GM12878 (cell line): ENCODE measurements around the gene PES1. TPM values are rescaled to one million over a fixed set of nuclear protein-coding genes. Genes with fewer than 3 reads are reported as not detected.

Source experiments
- ATAC-seq: fragments of 200-7000 bp; cut with Tn5 transposase; 3 replicates; pipeline ENCODE4 v1.9.1; 2020; ENCODE audit warnings: mild to moderate bottlenecking, moderate library complexity
- Bru-seq: library from RNA; stranded (reverse); fragments of 400-500 nt; gene quantifications from one replicate; lab custom pipeline; 2021; lab: Mats Ljungman, UMichigan
- BruChase-seq, 2 experiments: library from RNA; stranded (reverse); fragments of 400-500 nt; gene quantifications; one replicate each; lab custom pipeline; 2021; lab: Mats Ljungman, UMichigan
- BruUV-seq: library from RNA; stranded (reverse); fragments of 400-500 nt; replicated peaks from 2 replicates; lab custom pipeline; 2021; lab: Mats Ljungman, UMichigan
- CTCF ChIA-PET: fragments of 300-600 bp; sonication (Branson Sonifier 250); formaldehyde crosslinking; extraction: SDS; loops from one replicate; lab custom pipeline; 2021; ENCODE audit warnings: inconsistent platforms; lab: Yijun Ruan, JAX
- POLR2A ChIA-PET: fragments of 350-600 bp; formaldehyde crosslinking; extraction: SDS; loops from one replicate; lab custom pipeline; 2021; ENCODE audit warnings: inconsistent platforms; lab: Charles Lee
- RAD21 ChIA-PET: fragments of 300-600 bp; sonication (Branson Sonifier 250); formaldehyde crosslinking; loops from one replicate; lab custom pipeline; 2023; ENCODE audit warnings: antibody characterized with exemption; ENCODE audit not compliant: unreplicated experiment; lab: Charles Lee
- SMC1A ChIA-PET: fragments of 300-600 bp; sonication (Branson Sonifier 250); formaldehyde crosslinking; loops from one replicate; lab custom pipeline; 2023; ENCODE audit not compliant: unreplicated experiment, uncharacterized antibody; lab: Charles Lee
- DNase-seq: peaks from one replicate; pipeline ENCODE4 v3.0.0-alpha.2; 2011; ENCODE audit warnings: low read depth, low spot score
- FAIRE-seq: peaks from 3 replicates; lab custom pipeline; 2011; peaks lifted over from hg19 to GRCh38; lab: Jason Lieb, UNC
- H2AFZ ChIP-seq: 2 replicates; pipeline ENCODE4 v1.6.0; 2011; ENCODE audit warnings: low read depth, low read length, control low read depth; ENCODE audit not compliant: control insufficient read depth
- H3K27ac ChIP-seq: 2 replicates; pipeline ENCODE4 v1.5.1; 2011; ENCODE audit warnings: control low read depth; ENCODE audit not compliant: control insufficient read depth, insufficient read depth
- H3K27me3 ChIP-seq, 2 experiments: replicated peaks in 1 of 2; 2 replicates each; pipeline versions ENCODE4 v1.6.0 to v1.6.1; 2011; ENCODE audit warnings: low read length in 1 of 2; ENCODE audit not compliant: control insufficient read depth in 2 of 2, insufficient read depth in 2 of 2
- H3K36me3 ChIP-seq, 2 experiments: 2 replicates each; pipeline ENCODE4 v1.5.1; 2011; ENCODE audit warnings: low read length in 1 of 2; ENCODE audit not compliant: control insufficient read depth in 2 of 2, insufficient read depth in 2 of 2
- H3K4me1 ChIP-seq: 2 replicates; pipeline ENCODE4 v1.6.1; 2011; ENCODE audit warnings: mild to moderate bottlenecking, low read length, moderate library complexity, mixed read lengths; ENCODE audit not compliant: control insufficient read depth, insufficient read depth
- H3K4me2 ChIP-seq: 2 replicates; pipeline ENCODE4 v1.6.0; 2011; ENCODE audit warnings: control low read depth; ENCODE audit not compliant: control insufficient read depth, insufficient read depth
- H3K4me3 ChIP-seq: fragments of 200-600 bp; sonication (generic); 2 replicates; pipeline ENCODE4 v1.5.1; 2016
- H3K79me2 ChIP-seq: 2 replicates; pipeline ENCODE4 v1.6.0; 2011; ENCODE audit warnings: low read length; ENCODE audit not compliant: control insufficient read depth, insufficient read depth
- H3K9ac ChIP-seq: 2 replicates; pipeline ENCODE4 v1.8.0; 2011; ENCODE audit warnings: low read length, control low read depth, mixed read lengths; ENCODE audit not compliant: control insufficient read depth, insufficient read depth
- H3K9me3 ChIP-seq: replicated peaks from 3 replicates; pipeline ENCODE4 v1.5.1; 2011; ENCODE audit warnings: mild to moderate bottlenecking, low read length; ENCODE audit not compliant: control insufficient read depth, insufficient read depth
- H4K20me1 ChIP-seq: 2 replicates; pipeline ENCODE4 v1.6.0; 2011; ENCODE audit not compliant: control insufficient read depth, insufficient read depth
- ATF7 ChIP-seq: fragments of 450-650 bp; IDR thresholded peaks from 2 replicates; pipeline ENCODE4 v1.6.1; 2016; ENCODE audit warnings: low read depth, mild to moderate bottlenecking
- BMI1 ChIP-seq: fragments of 450-650 bp; IDR thresholded peaks from 2 replicates; pipeline ENCODE4 v1.6.1; 2016; ENCODE audit warnings: mild to moderate bottlenecking, moderate library complexity, borderline replicate concordance
- CREB1 ChIP-seq: IDR thresholded peaks from 2 replicates; pipeline ENCODE4 v1.6.1; 2012; ENCODE audit warnings: low read depth, mild to moderate bottlenecking, inconsistent platforms
- ELK1 ChIP-seq: IDR thresholded peaks from 2 replicates; pipeline ENCODE4 v1.6.1; 2012; ENCODE audit warnings: low read depth, low read length, improper control_type of control experiment
- FOXK2 ChIP-seq: fragments of 450-650 bp; IDR thresholded peaks from 2 replicates; pipeline ENCODE4 v1.6.1; 2017; ENCODE audit warnings: mild to moderate bottlenecking, moderate library complexity
- HCFC1 ChIP-seq: fragments of 150-350 bp; IDR thresholded peaks from 2 replicates; pipeline ENCODE4 v1.6.1; 2014; ENCODE audit warnings: low read length
- KAT2A ChIP-seq: conservative IDR thresholded peaks from 2 replicates; pipeline ENCODE4 v1.6.1; 2011; ENCODE audit warnings: low read depth, low read length; ENCODE audit not compliant: control insufficient read depth
- KLF5 ChIP-seq: fragments of 450-650 bp; IDR thresholded peaks from 2 replicates; pipeline ENCODE4 v1.6.1; 2014; ENCODE audit warnings: mild to moderate bottlenecking; ENCODE audit not compliant: partially characterized antibody
- NR2C1 ChIP-seq: fragments of 450-650 bp; IDR thresholded peaks from 2 replicates; pipeline ENCODE4 v1.6.1; 2017; ENCODE audit warnings: antibody characterized with exemption, mild to moderate bottlenecking, moderate library complexity
- SIX5 ChIP-seq: IDR thresholded peaks from 2 replicates; pipeline ENCODE4 v1.6.1; 2011; ENCODE audit warnings: mild to moderate bottlenecking, low read depth, low read length, moderate library complexity; ENCODE audit not compliant: severe bottlenecking
- SP1 ChIP-seq: IDR thresholded peaks from one replicate; pipeline ENCODE4 v1.6.1; 2011; ENCODE audit warnings: low read depth, low read length
- ZBTB11 ChIP-seq: fragments of 450-650 bp; formaldehyde crosslinking; IDR thresholded peaks from 2 replicates; pipeline ENCODE4 v1.5.0; 2022; ENCODE audit warnings: mild to moderate bottlenecking, missing genetic modification characterization
- ZNF207 ChIP-seq: fragments of 450-650 bp; IDR thresholded peaks from 2 replicates; pipeline ENCODE4 v1.6.1; 2014; ENCODE audit warnings: antibody characterized with exemption, mild to moderate bottlenecking, borderline replicate concordance
- ZNF384 ChIP-seq: IDR thresholded peaks from 2 replicates; pipeline ENCODE4 v1.6.1; 2012; ENCODE audit warnings: low read depth, mild to moderate bottlenecking, low read length, improper control_type of control experiment, borderline replicate concordance
- WGBS: methylation state at CpG from one replicate; pipeline ENCODE4 v1.1.6; 2016; ENCODE audit warnings: low lambda C conversion rate; ENCODE audit not compliant: insufficient replicate concordance, insufficient coverage; ENCODE audit errors: missing lambda C conversion rate; 5-methylcytosine and 5-hydroxymethylcytosine counted together
- in situ Hi-C: fragments of 300-500 bp; cut with MboI; formaldehyde crosslinking; loops from 9 replicates; pipeline ENCODE4 v1.14.3; 2018; ENCODE audit warnings: mixed read lengths
- intact Hi-C: fragments of 100-400 bp; cut with micrococcal nuclease; formaldehyde crosslinking; loops from one replicate; pipeline ENCODE4 v1.14.2; 2022; ENCODE audit not compliant: unreplicated experiment
- long read RNA-seq, 2 experiments: library from polyadenylated mRNA; unstranded; transcript quantifications; one replicate each; pipeline ENCODE4 v2.0.0, GENCODE V29; 2019 to 2020
- polyA minus RNA-seq, 3 experiments: library from RNA; depleted of rRNA, polyadenylated mRNA; stranded (reverse); fragments of >200 nt; gene quantifications; 2 replicates each; pipeline ENCODE4 v1.2.3, GENCODE V29; 2011
- polyA plus RNA-seq, 11 experiments: library from polyadenylated mRNA; depleted of rRNA in 4 of 11; unstranded in 6 of 11; stranded (reverse) in 5 of 11; fragments of >200 nt; fragmentation: Nextera tagmentation in 4 of 11; fragmentation: Illumina TruSeq in 1 of 11; extraction: Ambion mirVana in 4 of 11; extraction: Trizol in 1 of 11; gene quantifications; 1 replicate in 1 of 11; 2 replicates in 10 of 11; pipeline versions ENCODE4 v1.2.1 to v1.2.3, GENCODE V29; 2011 to 2016; ENCODE audit warnings: inconsistent platforms in 2 of 11, missing spikeins in 2 of 11, low read depth in 1 of 11
- total RNA-seq, 4 experiments: library from RNA; depleted of rRNA in 3 of 4; stranded (reverse); fragments of >200 nt in 3 of 4; fragmentation: Illumina TruSeq in 1 of 4; extraction: Trizol in 1 of 4; gene quantifications; 2 replicates each; pipeline versions ENCODE4 v1.2.1 to v1.2.3, GENCODE V29; 2013 to 2021

Gene PES1
- total RNA-seq (2013; cell fraction: nucleolus; rRNA removed), result 97.7 and 106 TPM in 2 replicates
- total RNA-seq (2014; rRNA removed) (104 and 118 TPM in 2 replicates), total RNA-seq (2014; rRNA removed; fragmentation: Illumina TruSeq; extraction: Trizol) (92.6 and 99.1 TPM in 2 replicates), total RNA-seq (2021) (135 and 139 TPM in 2 replicates), polyA plus RNA-seq (2011; rRNA removed) (72.8 and 113 TPM in 2 replicates), polyA plus RNA-seq (2014; fragmentation: Illumina TruSeq; extraction: Trizol) (96.4 and 113 TPM in 2 replicates), polyA plus RNA-seq (2014; fragmentation: Nextera tagmentation; extraction: Ambion mirVana) (1 to 10 TPM; 6.9 to 7.8 TPM), polyA plus RNA-seq (2014; rRNA removed) (82.8 and 92.0 TPM in 2 replicates), polyA plus RNA-seq (2016; fragmentation: Nextera tagmentation; extraction: Ambion mirVana) (100 to 1,000 TPM; 131 to 132 TPM), polyA minus RNA-seq (2011; rRNA and poly(A)+ RNA removed) (156 and 205 TPM in 2 replicates), Bru-seq, nascent RNA (percentile 70 among the genes with signal in this experiment), BruChase-seq, experiment 1, labeled RNA remaining after a 6-hour chase (percentile 73 among the genes with signal in this experiment), BruChase-seq, experiment 2, labeled RNA remaining after a 2-hour chase (percentile 73 among the genes with signal in this experiment)
- polyA plus RNA-seq (2011; ENCODE audit: low read depth), result 55.0 TPM
- polyA plus RNA-seq (2011; cell fraction: cytosol; rRNA removed), result 143 and 159 TPM in 2 replicates
- 146 and 184 TPM in 2 replicates for polyA plus RNA-seq (2011; cell fraction: nucleus; rRNA removed)
- polyA plus RNA-seq (2012), result 58.0 and 59.9 TPM in 2 replicates
- polyA minus RNA-seq (2011; cell fraction: cytosol; rRNA and poly(A)+ RNA removed), result 44.9 and 59.3 TPM in 2 replicates
- polyA minus RNA-seq (2011; cell fraction: nucleus; rRNA and poly(A)+ RNA removed), result 57.4 and 80.7 TPM in 2 replicates
- long read RNA-seq, experiment 1, transcript PES1-202 (15 exons, 2,295 nt), result major isoform, 44 of 57 reads
- long read RNA-seq, experiment 1, partial matches to known transcripts, result 4 of 57 reads
- long read RNA-seq, experiment 1, other reads (novel, unspliced or antisense), result 6 of 57 reads
- long read RNA-seq, experiment 2, partial matches to known transcripts, result 2 of 2 reads
- long read RNA-seq, experiment 2, other reads (novel, unspliced or antisense), result 0 of 2 reads

- DNase-seq (peak; percentile 97), FAIRE-seq (peak; percentile 99), ATAC-seq (peak; percentile 100)
- Histone ChIP-seq H3K36me3 (peaks cover 8 to 24% of the 10 kb centered on the region in 2 experiments), H2AFZ (peak within 1 kb of the TSS; percentile 81), H4K20me1 (no peaks in the 10 kb centered on the region), H3K27me3 (no peaks in the 10 kb centered on the region), H3K4me3 (peak within 1 kb of the TSS; percentile 97), H3K4me1 (no peaks in the 10 kb centered on the region), H3K79me2 (peaks cover 26% of the 10 kb centered on the region), H3K9ac (peak within 1 kb of the TSS; percentile 95), H3K4me2 (peak within 1 kb of the TSS; percentile 90), H3K27ac (peak within 1 kb of the TSS; percentile 91), H3K9me3 (no peaks in the 10 kb centered on the region)
- SMC1A ChIA-PET, result interaction anchor here (0.7 to 1.1 kb wide), 4 partner anchors 9 to 170 kb away, joined by 3 to 5 read pairs (median 3); partner anchors contain the start of gene TCN2
- in situ Hi-C loops, result no loop called here
- POLR2A ChIA-PET, result interaction anchor here (0.6 to 1.3 kb wide), 5 partner anchors 12 to 492 kb away, joined by 3 to 7 read pairs (median 3); no protein-coding TSS in a partner anchor
- CTCF ChIA-PET, result interaction anchor here (0.8 to 6.6 kb wide), 5 partner anchors 10 to 163 kb away, joined by 3 to 45 read pairs (median 5); partner anchors contain the start of genes SLC35E4 and TCN2
- intact Hi-C loops, result no loop called here
- RAD21 ChIA-PET, result interaction anchor here (1.0 to 1.4 kb wide), 4 partner anchors 15 to 189 kb away, joined by 3 to 7 read pairs (median 4); partner anchors contain the start of genes SLC35E4 and TCN2
- under 1% methylated on average over 42 of the region's 49 CpGs for WGBS
- no TSS peak for BruUV-seq
- peak; percentile 93 for TF ChIP-seq SIX5
- TF ChIP-seq SP1, result no peak
- no peak for TF ChIP-seq ZNF384
- TF ChIP-seq BMI1, result peak; percentile 100
- no peak for TF ChIP-seq ZBTB11
- no peak for TF ChIP-seq NR2C1
- peak; percentile 49; the same call in 1 of the 2 replicates for TF ChIP-seq ELK1
- no peak for TF ChIP-seq KAT2A
- TF ChIP-seq FOXK2, result no peak
- TF ChIP-seq HCFC1, result peak; percentile 97
- peak; percentile 90; the same call in 1 of the 2 replicates for TF ChIP-seq ZNF207
- peak; percentile 97 for TF ChIP-seq ATF7
- peak; percentile 99 for TF ChIP-seq CREB1
- TF ChIP-seq KLF5, result peak; percentile 34
Measured at GRCh38 chr22:30591588-30592359, at the start of gene PES1. Gene PES1 (minus strand): TSS chr22:30591910. CDS start chr22:30591833, 77 bp downstream.
